ENCODE measurements around the gene CNIH3.
A peak's percentile ranks its signal among the peaks of the same experiment; 100 is the strongest.

Gene CNIH3

GRCh38 chr1:224733027-224733911 is 117.2 kb downstream of the CNIH3 start:
- Histone ChIP-seq H3K4me2 (ENCODE audit: insufficient read depth, low read length) (no peak overlapping the region), H2AFZ (ENCODE audit: low read depth, low read length) (no peak overlapping the region)
- DNase-seq: no peak

GRCh38 chr1:224734261-224734935 is 118.3 kb downstream of the CNIH3 start:
- Histone ChIP-seq H3K4me3 (ENCODE audit: low read depth in 1 of 2, low read length in 2 of 2) (no peak overlapping the region), H3K36me3 (ENCODE audit: insufficient read depth, low read length) (peaks cover 12% of the 10 kb centered on the region; the same call in 1 of the 2 replicates), H3K4me1 (ENCODE audit: insufficient read depth, low read length) (no peaks in the 10 kb centered on the region), H2AFZ (ENCODE audit: low read depth, low read length) (no peak overlapping the region), H3K4me2 (ENCODE audit: insufficient read depth, low read length) (no peak overlapping the region), H3K9me3 (ENCODE audit: insufficient read depth, low read length, severe bottlenecking) (no peaks in the 10 kb centered on the region), H3K27me3 (ENCODE audit: insufficient read depth, low read length, poor library complexity) (no peaks in the 10 kb centered on the region), H3K27ac (ENCODE audit: low read length) (no peak overlapping the region), H3K9ac (ENCODE audit: low read depth, low read length) (no peak overlapping the region), H4K20me1 (ENCODE audit: insufficient read depth, low read length) (no peaks in the 10 kb centered on the region), H3K79me2 (ENCODE audit: insufficient read depth, low read length) (no peaks in the 10 kb centered on the region)
- DNase-seq (no peak), ATAC-seq (ENCODE audit: insufficient read depth, low read depth) (no peak)
- TF ChIP-seq EZH2 (IDR thresholded peaks at IDR 0.05; ENCODE audit: borderline replicate concordance, low read depth, low read length, severe bottlenecking): no peak
- peak; percentile 32 for TF ChIP-seq CTCF (IDR thresholded peaks at IDR 0.05; ENCODE audit: borderline replicate concordance, extremely low read depth, low read length, poor library complexity, severe bottlenecking)

More at GRCh38 chr1:224733027-224733911, 117.2 kb downstream of the CNIH3 start:
- Histone ChIP-seq H3K4me3 (ENCODE audit: low read depth in 1 of 2, low read length in 2 of 2) (no peak overlapping the region), H3K4me1 (ENCODE audit: insufficient read depth, low read length) (no peaks in the 10 kb centered on the region), H3K9me3 (ENCODE audit: insufficient read depth, low read length, severe bottlenecking) (no peaks in the 10 kb centered on the region), H3K27ac (ENCODE audit: low read length) (no peak overlapping the region), H4K20me1 (ENCODE audit: insufficient read depth, low read length) (no peaks in the 10 kb centered on the region), H3K27me3 (ENCODE audit: insufficient read depth, low read length, poor library complexity) (no peaks in the 10 kb centered on the region), H3K9ac (ENCODE audit: low read depth, low read length) (no peak overlapping the region), H3K36me3 (ENCODE audit: insufficient read depth, low read length) (peaks cover 9% of the 10 kb centered on the region; the same call in 1 of the 2 replicates), H3K79me2 (ENCODE audit: insufficient read depth, low read length) (no peaks in the 10 kb centered on the region)
- TF ChIP-seq EZH2 (IDR thresholded peaks at IDR 0.05; ENCODE audit: borderline replicate concordance, low read depth, low read length, severe bottlenecking) (no peak), CTCF (IDR thresholded peaks at IDR 0.05; ENCODE audit: borderline replicate concordance, extremely low read depth, low read length, poor library complexity, severe bottlenecking) (no peak)
- no peak for ATAC-seq (ENCODE audit: insufficient read depth, low read depth)

- Histone ChIP-seq H3K9me3 (ENCODE audit: insufficient read depth, low read length, severe bottlenecking) (no peaks in the 10 kb centered on the region), H3K79me2 (ENCODE audit: insufficient read depth, low read length) (no peaks in the 10 kb centered on the region), H3K9ac (ENCODE audit: low read depth, low read length) (no peak overlapping the region), H3K4me2 (ENCODE audit: insufficient read depth, low read length) (no peak overlapping the region), H2AFZ (ENCODE audit: low read depth, low read length) (no peak overlapping the region), H3K27me3 (ENCODE audit: insufficient read depth, low read length, poor library complexity) (no peaks in the 10 kb centered on the region), H3K4me1 (ENCODE audit: insufficient read depth, low read length) (no peaks in the 10 kb centered on the region), H3K4me3 (ENCODE audit: low read depth in 1 of 2, low read length in 2 of 2) (no peak overlapping the region), H3K27ac (ENCODE audit: low read length) (no peak overlapping the region), H4K20me1 (ENCODE audit: insufficient read depth, low read length) (no peaks in the 10 kb centered on the region), H3K36me3 (ENCODE audit: insufficient read depth, low read length) (peaks cover 19% of the 10 kb centered on the region; the same call in 1 of the 2 replicates)
- no peak for TF ChIP-seq CTCF (IDR thresholded peaks at IDR 0.05; ENCODE audit: borderline replicate concordance, extremely low read depth, low read length, poor library complexity, severe bottlenecking)
- no peak for TF ChIP-seq EZH2 (IDR thresholded peaks at IDR 0.05; ENCODE audit: borderline replicate concordance, low read depth, low read length, severe bottlenecking)
- DNase-seq (no peak), ATAC-seq (ENCODE audit: insufficient read depth, low read depth) (peak; percentile 55; the same call in 2 of the 3 replicates)
These were observed 119.0 kb downstream of the CNIH3 start for GRCh38 chr1:224735159-224735558.

All from DND-41 (cell line).